HEK293 (cell line): ENCODE measurements around the gene KCTD7.

ENCODE experiments used
- CTCF ChIA-PET: fragments of 350-600 bp; formaldehyde crosslinking; extraction: SDS; loops from one replicate; lab custom pipeline; 2021; ENCODE audit warnings: antibody characterized with exemption; lab: Yijun Ruan, JAX
- POLR2A ChIA-PET: fragments of 300-600 bp; formaldehyde crosslinking; extraction: SDS; loops from one replicate; lab custom pipeline; 2020; ENCODE audit warnings: antibody characterized with exemption, inconsistent platforms; lab: Yijun Ruan, JAX
- H3K27ac ChIP-seq: fragments of 200-500 bp; sonication (Bioruptor generic); 2 replicates; pipeline ENCODE4 v1.5.1; 2014; ENCODE audit warnings: low read depth, low read length, control low read depth, inconsistent platforms; ENCODE audit errors: extremely low read depth
- H3K36me3 ChIP-seq, 2 experiments: fragments of 200-500 bp in 1 of 2; sonication (Bioruptor generic) in 1 of 2; 1 replicate in 1 of 2; 2 replicates in 1 of 2; pipeline ENCODE4 v1.5.1; 2014 to 2017; ENCODE audit warnings: inconsistent platforms in 2 of 2, low read length in 2 of 2; ENCODE audit not compliant: control insufficient read depth in 2 of 2, insufficient read depth in 1 of 2
- H3K4me1 ChIP-seq: fragments of 200-500 bp; sonication (Bioruptor generic); 2 replicates; pipeline ENCODE4 v1.5.1; 2014; ENCODE audit warnings: mild to moderate bottlenecking, low read length, inconsistent platforms; ENCODE audit not compliant: control insufficient read depth, insufficient read depth
- H3K4me3 ChIP-seq: 2 replicates; pipeline ENCODE4 v1.5.1; 2011; ENCODE audit warnings: low read depth, mild to moderate bottlenecking, control low read depth, low read length, moderate library complexity
- H3K9me3 ChIP-seq: fragments of 200-500 bp; sonication (Bioruptor generic); 2 replicates; pipeline ENCODE4 v1.5.1; 2014; ENCODE audit warnings: low read depth, low read length, inconsistent platforms; ENCODE audit not compliant: control insufficient read depth, insufficient read depth
- ATF2 ChIP-seq: fragments of 450-650 bp; formaldehyde crosslinking; IDR thresholded peaks from 2 replicates; pipeline ENCODE4 v1.5.1; 2016; ENCODE audit warnings: missing biosample characterization, missing genetic modification characterization, low read depth
- CTCF ChIP-seq: fragments of 450-650 bp; formaldehyde crosslinking; IDR thresholded peaks from 2 replicates; pipeline ENCODE4 v1.5.1; 2016; ENCODE audit warnings: missing biosample characterization, missing genetic modification characterization
- GLI4 ChIP-seq: fragments of 450-650 bp; formaldehyde crosslinking; IDR thresholded peaks from 2 replicates; pipeline ENCODE4 v1.5.1; 2016; ENCODE audit warnings: missing biosample characterization, missing genetic modification characterization
- HOXA7 ChIP-seq: sonication (generic); formaldehyde crosslinking; IDR thresholded peaks from 2 replicates; pipeline ENCODE4 v1.8.1; 2022; ENCODE audit warnings: missing genetic modification reagents, borderline replicate concordance
- KLF17 ChIP-seq: fragments of 450-650 bp; formaldehyde crosslinking; IDR thresholded peaks from 2 replicates; pipeline ENCODE4 v1.5.1; 2016; ENCODE audit warnings: missing biosample characterization, missing genetic modification characterization
- KLF8 ChIP-seq: fragments of 450-650 bp; formaldehyde crosslinking; IDR thresholded peaks from 2 replicates; pipeline ENCODE4 v1.5.1; 2016; ENCODE audit warnings: missing biosample characterization, missing genetic modification characterization
- OSR2 ChIP-seq: fragments of 450-650 bp; formaldehyde crosslinking; IDR thresholded peaks from 2 replicates; pipeline ENCODE4 v1.5.1; 2016; ENCODE audit warnings: missing biosample characterization, missing genetic modification characterization
- SETDB1 ChIP-seq: IDR thresholded peaks from one replicate; pipeline ENCODE4 v1.6.1; 2017; ENCODE audit warnings: mild to moderate bottlenecking, low read length, moderate library complexity, mixed read lengths; ENCODE audit not compliant: insufficient read length
- TRIM28 ChIP-seq: IDR thresholded peaks from 2 replicates; pipeline ENCODE4 v1.6.1; 2011; ENCODE audit warnings: low read length, control low read depth, borderline replicate concordance
- ZBTB1 ChIP-seq: fragments of 450-650 bp; formaldehyde crosslinking; IDR thresholded peaks from 2 replicates; pipeline ENCODE4 v1.5.1; 2016; ENCODE audit warnings: missing biosample characterization, missing genetic modification characterization
- ZFP37 ChIP-seq: fragments of 450-650 bp; formaldehyde crosslinking; IDR thresholded peaks from 2 replicates; pipeline ENCODE4 v1.5.1; 2016; ENCODE audit warnings: missing biosample characterization, missing genetic modification characterization
- ZNF133 ChIP-seq: fragments of 450-650 bp; formaldehyde crosslinking; IDR thresholded peaks from 2 replicates; pipeline ENCODE4 v1.5.1; 2016; ENCODE audit warnings: missing biosample characterization, missing genetic modification characterization
- ZNF138 ChIP-seq: fragments of 450-650 bp; formaldehyde crosslinking; IDR thresholded peaks from 2 replicates; pipeline ENCODE4 v1.5.1; 2016; ENCODE audit warnings: missing biosample characterization, missing genetic modification characterization, borderline replicate concordance
- ZNF184 ChIP-seq: fragments of 450-650 bp; IDR thresholded peaks from 2 replicates; pipeline ENCODE4 v1.5.1; 2018; ENCODE audit warnings: missing biosample characterization, mild to moderate bottlenecking, missing genetic modification characterization
- ZNF223 ChIP-seq: fragments of 450-650 bp; formaldehyde crosslinking; IDR thresholded peaks from 2 replicates; pipeline ENCODE4 v1.5.1; 2016; ENCODE audit warnings: missing biosample characterization, missing genetic modification characterization
- ZNF266 ChIP-seq: fragments of 450-650 bp; formaldehyde crosslinking; IDR thresholded peaks from 2 replicates; pipeline ENCODE4 v1.5.1; 2016; ENCODE audit warnings: missing biosample characterization, missing genetic modification characterization, low read depth
- ZNF280D ChIP-seq: fragments of 450-650 bp; formaldehyde crosslinking; IDR thresholded peaks from 2 replicates; pipeline ENCODE4 v1.5.1; 2016; ENCODE audit warnings: missing biosample characterization, missing genetic modification characterization
- ZNF394 ChIP-seq: fragments of 450-650 bp; formaldehyde crosslinking; IDR thresholded peaks from 2 replicates; pipeline ENCODE4 v1.5.1; 2016; ENCODE audit warnings: missing biosample characterization, missing genetic modification characterization, mild to moderate bottlenecking, moderate library complexity, borderline replicate concordance
- ZNF488 ChIP-seq: fragments of 450-650 bp; formaldehyde crosslinking; IDR thresholded peaks from 2 replicates; pipeline ENCODE4 v1.5.1; 2016; ENCODE audit warnings: missing biosample characterization, missing genetic modification characterization
- ZNF548 ChIP-seq: fragments of 450-650 bp; formaldehyde crosslinking; IDR thresholded peaks from 2 replicates; pipeline ENCODE4 v1.5.1; 2016; ENCODE audit warnings: missing biosample characterization, missing genetic modification characterization
- ZNF629 ChIP-seq: fragments of 450-650 bp; formaldehyde crosslinking; IDR thresholded peaks from 2 replicates; pipeline ENCODE4 v1.5.1; 2017; ENCODE audit warnings: missing biosample characterization, missing genetic modification characterization
- ZNF658 ChIP-seq: fragments of 450-650 bp; formaldehyde crosslinking; IDR thresholded peaks from 2 replicates; pipeline ENCODE4; 2016; ENCODE audit warnings: missing biosample characterization, missing genetic modification characterization

The KCTD7 gene

GRCh38 chr7:66668677-66669076 lies 40.0 kb downstream of the KCTD7 start:
- H3K36me3 ChIP-seq: no peaks in the 10 kb centered on the region
- ChIA-PET CTCF (no interaction called here), POLR2A (interaction anchor here (0.6 to 1.5 kb wide), 2 partner anchors 13 to 136 kb away, joined by 3 to 5 read pairs; no protein-coding TSS in a partner anchor)
- TF ChIP-seq ZBTB1 (tag by site-specific recombination) (no peak), ZNF488 (tag by site-specific recombination) (no peak)
- H3K4me1 ChIP-seq: no peaks in the 10 kb centered on the region
- no peaks in the 10 kb centered on the region for H3K9me3 ChIP-seq
- H3K4me3 ChIP-seq: no peak overlapping the region
- H3K27ac ChIP-seq: no peak overlapping the region

GRCh38 chr7:66669088-66669487 lies 40.4 kb downstream of the KCTD7 start:
- H3K27ac ChIP-seq: no peak overlapping the region

GRCh38 chr7:66669496-66669895 lies 40.8 kb downstream of the KCTD7 start:
- no peak overlapping the region for H3K4me3 ChIP-seq
- POLR2A ChIA-PET: interaction anchor here (1.5 kb wide), 1 partner anchor 12 kb away, joined by 5 read pairs; no protein-coding TSS in a partner anchor
- H3K9me3 ChIP-seq: no peaks in the 10 kb centered on the region
- no peak for TF ChIP-seq ZNF138 (tag by site-specific recombination)
- TF ChIP-seq TRIM28: no peak
- TF ChIP-seq ZNF133 (tag by site-specific recombination): no peak
- TF ChIP-seq HOXA7 (CRISPR knock-in tag): no peak
- no peak for TF ChIP-seq CTCF (tag by site-specific recombination)
- TF ChIP-seq ZNF184 (tag by site-specific recombination): no peak
- no peak for TF ChIP-seq ZNF394 (tag by site-specific recombination)
- no peak for TF ChIP-seq ZFP37 (tag by site-specific recombination)
- no peak for TF ChIP-seq OSR2
- no peak for TF ChIP-seq ZNF629 (tag by site-specific recombination)
- no peak for TF ChIP-seq ZNF658 (tag by site-specific recombination)
- no peak for TF ChIP-seq ZNF223 (tag by site-specific recombination)
- TF ChIP-seq GLI4 (tag by site-specific recombination): no peak
- no peak for TF ChIP-seq ZNF266 (tag by site-specific recombination)
- TF ChIP-seq ZNF548 (tag by site-specific recombination): no peak
- TF ChIP-seq ZNF280D (tag by site-specific recombination): no peak
- no peak for TF ChIP-seq SETDB1
- TF ChIP-seq KLF17 (tag by site-specific recombination): no peak
- no peak for TF ChIP-seq KLF8 (tag by site-specific recombination)
- H3K27ac ChIP-seq: no peak overlapping the region
- no peaks in the 10 kb centered on the region for H3K36me3 ChIP-seq
- CTCF ChIA-PET: interaction anchor here (0.8 kb wide), 1 partner anchor 32 kb away, joined by 3 read pairs; no protein-coding TSS in a partner anchor
- H3K4me1 ChIP-seq: no peaks in the 10 kb centered on the region

More at GRCh38 chr7:66669088-66669487, 40.4 kb downstream of the KCTD7 start:
- ChIA-PET POLR2A (interaction anchor here (1.5 kb wide), 1 partner anchor 12 kb away, joined by 5 read pairs; no protein-coding TSS in a partner anchor), CTCF (no interaction called here)
- no peaks in the 10 kb centered on the region for H3K9me3 ChIP-seq
- no peaks in the 10 kb centered on the region for H3K4me1 ChIP-seq
- H3K36me3 ChIP-seq: no peaks in the 10 kb centered on the region
- H3K4me3 ChIP-seq: no peak overlapping the region
- TF ChIP-seq TRIM28 (no peak), ATF2 (tag by site-specific recombination) (0 out of 2 replicates have a peak, but pooled peaks have one; percentile 11)
